ENCODE measurements around the gene FHIP2A.
"Not testable (repeated sequence)": the region's sequence is repeated elsewhere in the genome, so short reads cannot be mapped to it uniquely, and the experiment has no call there.

The FHIP2A gene

DNA sequence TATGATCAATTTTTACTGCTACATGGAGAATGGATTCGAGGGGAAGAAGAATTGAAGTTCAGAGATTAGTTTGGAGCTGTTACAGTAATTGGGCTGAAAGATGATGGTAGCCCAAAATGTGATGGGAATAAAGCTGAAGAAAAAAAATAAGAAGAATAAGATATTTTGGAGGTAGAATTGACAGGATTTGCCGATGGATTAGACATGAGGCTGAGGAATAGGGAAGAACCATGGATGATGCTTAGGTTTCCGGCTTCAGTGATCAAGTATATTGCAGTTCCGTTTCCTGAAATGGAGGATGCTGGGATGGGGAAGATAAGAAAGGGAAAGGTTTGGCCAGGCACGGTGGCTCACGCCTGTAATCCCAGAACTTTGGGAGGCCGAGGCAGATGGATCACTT lies 38.9 kb upstream of the FHIP2A start:
- H3K79me2 ChIP-seq (ENCODE audit: insufficient read depth, low read length), result no peaks in the 10 kb centered on the region
- H3K9me3 ChIP-seq (ENCODE audit: low read length), result no peaks in the 10 kb centered on the region
- H3K9ac ChIP-seq (ENCODE audit: low read length), result no peak overlapping the region
- H3K9me2 ChIP-seq (ENCODE audit: low read depth, low read length), result no peaks in the 10 kb centered on the region
- peaks cover 2% of the 10 kb centered on the region; the same call in 1 of the 2 replicates for H3K27me3 ChIP-seq (ENCODE audit: insufficient read depth, low read length)
- no peak overlapping the region for H3K4me3 ChIP-seq (ENCODE audit: low read depth, low read length, poor library complexity, severe bottlenecking)
- no peaks in the 10 kb centered on the region for H4K20me1 ChIP-seq (ENCODE audit: insufficient read depth, low read length)
- no peak for TF ChIP-seq EZH2 (IDR thresholded peaks at IDR 0.05; ENCODE audit: borderline replicate concordance, low read length)
- TF ChIP-seq, protein P1, sequence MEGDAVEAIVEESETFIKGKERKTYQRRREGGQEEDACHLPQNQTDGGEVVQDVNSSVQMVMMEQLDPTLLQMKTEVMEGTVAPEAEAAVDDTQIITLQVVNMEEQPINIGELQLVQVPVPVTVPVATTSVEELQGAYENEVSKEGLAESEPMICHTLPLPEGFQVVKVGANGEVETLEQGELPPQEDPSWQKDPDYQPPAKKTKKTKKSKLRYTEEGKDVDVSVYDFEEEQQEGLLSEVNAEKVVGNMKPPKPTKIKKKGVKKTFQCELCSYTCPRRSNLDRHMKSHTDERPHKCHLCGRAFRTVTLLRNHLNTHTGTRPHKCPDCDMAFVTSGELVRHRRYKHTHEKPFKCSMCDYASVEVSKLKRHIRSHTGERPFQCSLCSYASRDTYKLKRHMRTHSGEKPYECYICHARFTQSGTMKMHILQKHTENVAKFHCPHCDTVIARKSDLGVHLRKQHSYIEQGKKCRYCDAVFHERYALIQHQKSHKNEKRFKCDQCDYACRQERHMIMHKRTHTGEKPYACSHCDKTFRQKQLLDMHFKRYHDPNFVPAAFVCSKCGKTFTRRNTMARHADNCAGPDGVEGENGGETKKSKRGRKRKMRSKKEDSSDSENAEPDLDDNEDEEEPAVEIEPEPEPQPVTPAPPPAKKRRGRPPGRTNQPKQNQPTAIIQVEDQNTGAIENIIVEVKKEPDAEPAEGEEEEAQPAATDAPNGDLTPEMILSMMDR (IDR thresholded peaks at IDR 0.05; ENCODE audit: low read length), result no peak
- no peaks in the 10 kb centered on the region for H3K36me3 ChIP-seq (ENCODE audit: insufficient read depth, low read length)
- no peaks in the 10 kb centered on the region for H3K4me1 ChIP-seq (ENCODE audit: insufficient read depth, low read length, severe bottlenecking)
- no peak overlapping the region for H3K27ac ChIP-seq (ENCODE audit: low read depth, low read length, poor library complexity, severe bottlenecking)
- no peak overlapping the region for H3K4me2 ChIP-seq (ENCODE audit: low read length)
- no peaks in the 10 kb centered on the region for H3F3A ChIP-seq (ENCODE audit: insufficient read depth, low read length)
- H2AFZ ChIP-seq (ENCODE audit: low read length), result no peak overlapping the region

DNA sequence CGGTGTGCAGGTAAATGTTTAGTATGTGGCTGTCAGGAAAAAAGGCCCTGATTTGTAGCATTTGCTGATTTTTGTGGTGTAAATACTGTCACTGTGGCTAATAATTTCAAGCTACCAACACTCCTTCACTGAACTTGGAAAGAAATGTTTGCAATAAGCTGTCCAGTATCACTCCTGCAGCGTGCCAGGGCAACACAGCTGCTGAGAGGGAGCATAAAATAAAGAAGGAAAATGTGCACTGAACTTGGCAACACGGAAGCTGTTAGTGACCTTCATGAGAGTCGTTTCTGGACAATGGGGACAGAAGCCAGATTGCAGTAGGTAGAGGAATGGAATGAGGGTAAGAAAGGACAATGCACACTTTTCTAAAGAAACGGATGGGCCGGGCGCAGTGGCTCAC lies 37.9 kb upstream of the FHIP2A start:
- H2AFZ ChIP-seq (ENCODE audit: low read length), result no peak overlapping the region
- no peaks in the 10 kb centered on the region for H3K36me3 ChIP-seq (ENCODE audit: insufficient read depth, low read length)
- H3K9me3 ChIP-seq (ENCODE audit: low read length), result no peaks in the 10 kb centered on the region
- no peaks in the 10 kb centered on the region for H3F3A ChIP-seq (ENCODE audit: insufficient read depth, low read length)
- no peaks in the 10 kb centered on the region for H3K79me2 ChIP-seq (ENCODE audit: insufficient read depth, low read length)
- H3K27me3 ChIP-seq (ENCODE audit: insufficient read depth, low read length), result no peaks in the 10 kb centered on the region
- no peaks in the 10 kb centered on the region for H3K9me2 ChIP-seq (ENCODE audit: low read depth, low read length)
- H3K27ac ChIP-seq (ENCODE audit: low read depth, low read length, poor library complexity, severe bottlenecking), result no peak overlapping the region
- H3K4me3 ChIP-seq (ENCODE audit: low read depth, low read length, poor library complexity, severe bottlenecking), result no peak overlapping the region
- H3K4me1 ChIP-seq (ENCODE audit: insufficient read depth, low read length, severe bottlenecking), result no peaks in the 10 kb centered on the region
- no peak overlapping the region for H3K4me2 ChIP-seq (ENCODE audit: low read length)
- H4K20me1 ChIP-seq (ENCODE audit: insufficient read depth, low read length), result no peaks in the 10 kb centered on the region
- TF ChIP-seq EZH2 (IDR thresholded peaks at IDR 0.05; ENCODE audit: borderline replicate concordance, low read length), result no peak
- no peak overlapping the region for H3K9ac ChIP-seq (ENCODE audit: low read length)

DNA sequence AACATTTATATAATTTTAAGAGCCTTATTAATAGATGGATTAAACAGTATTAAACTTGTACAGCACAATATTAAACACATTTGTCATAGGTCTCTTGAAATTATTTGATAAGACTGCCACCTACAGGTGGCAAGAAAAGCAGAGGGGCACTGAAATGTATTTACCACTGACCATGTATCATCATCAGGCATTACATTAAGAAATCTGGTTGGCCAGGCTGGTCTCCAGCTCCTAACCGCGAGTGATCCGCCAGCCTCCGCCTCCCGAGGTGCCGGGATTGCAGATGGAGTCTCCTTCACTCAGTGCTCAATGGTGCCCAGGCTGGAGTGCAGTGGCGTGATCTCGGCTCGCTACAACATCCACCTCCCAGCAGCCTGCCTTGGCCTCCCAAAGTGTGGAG lies 35.1 kb upstream of the FHIP2A start:
- H3K27ac ChIP-seq (ENCODE audit: low read depth, low read length, poor library complexity, severe bottlenecking); H3K79me2 ChIP-seq (ENCODE audit: insufficient read depth, low read length); H3K9me2 ChIP-seq (ENCODE audit: low read depth, low read length); H3K27me3 ChIP-seq (ENCODE audit: insufficient read depth, low read length); H3K9ac ChIP-seq (ENCODE audit: low read length); H3K4me2 ChIP-seq (ENCODE audit: low read length); H3K36me3 ChIP-seq (ENCODE audit: insufficient read depth, low read length); H3K4me3 ChIP-seq (ENCODE audit: low read depth, low read length, poor library complexity, severe bottlenecking); H3K4me1 ChIP-seq (ENCODE audit: insufficient read depth, low read length, severe bottlenecking); H4K20me1 ChIP-seq (ENCODE audit: insufficient read depth, low read length); H2AFZ ChIP-seq (ENCODE audit: low read length); H3F3A ChIP-seq (ENCODE audit: insufficient read depth, low read length); H3K9me3 ChIP-seq (ENCODE audit: low read length): not testable (repeated sequence)
- TF ChIP-seq, protein P1 (IDR thresholded peaks at IDR 0.05; ENCODE audit: low read length), result peak; percentile 56

DNA sequence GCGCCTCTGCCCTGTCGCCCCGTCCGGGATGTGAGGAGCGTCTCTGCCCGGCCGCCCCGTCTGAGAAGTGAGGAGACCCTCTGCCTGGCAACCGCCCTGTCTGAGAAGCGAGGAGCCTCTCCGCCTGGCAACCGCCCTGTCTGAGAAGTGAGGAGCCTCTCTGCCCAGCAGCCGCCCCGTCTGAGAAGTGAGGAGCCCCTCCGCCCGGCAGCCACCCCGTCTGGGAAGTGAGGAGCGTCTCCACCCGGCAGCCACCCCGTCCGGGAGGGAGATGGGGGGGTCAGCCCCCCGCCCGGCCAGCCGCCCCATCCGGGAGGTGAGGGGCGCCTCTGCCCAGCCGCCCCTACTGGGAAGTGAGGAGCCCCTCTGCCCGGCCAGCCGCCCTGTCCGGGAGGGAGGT lies 34.4 kb upstream of the FHIP2A start:
- not testable (repeated sequence) for H3K36me3 ChIP-seq (ENCODE audit: insufficient read depth, low read length); H3K27ac ChIP-seq (ENCODE audit: low read depth, low read length, poor library complexity, severe bottlenecking); H3K27me3 ChIP-seq (ENCODE audit: insufficient read depth, low read length); H3K79me2 ChIP-seq (ENCODE audit: insufficient read depth, low read length); H3K9ac ChIP-seq (ENCODE audit: low read length); H3F3A ChIP-seq (ENCODE audit: insufficient read depth, low read length); H3K4me2 ChIP-seq (ENCODE audit: low read length); H3K4me1 ChIP-seq (ENCODE audit: insufficient read depth, low read length, severe bottlenecking); H2AFZ ChIP-seq (ENCODE audit: low read length); H3K9me2 ChIP-seq (ENCODE audit: low read depth, low read length); H3K9me3 ChIP-seq (ENCODE audit: low read length); H3K4me3 ChIP-seq (ENCODE audit: low read depth, low read length, poor library complexity, severe bottlenecking); H4K20me1 ChIP-seq (ENCODE audit: insufficient read depth, low read length)
